CD4-positive, alpha-beta memory T cell (primary cell): Measurements from ENCODE around the gene NHERF2. TPM values are rescaled to one million over a fixed set of nuclear protein-coding genes. Genes with fewer than 3 reads are reported as not detected.

Experiments
- CTCF ChIA-PET: fragments of 350-600 bp; sonication (Branson Sonifier 250); formaldehyde crosslinking; loops from one replicate; lab custom pipeline; 2021; ENCODE audit warnings: inconsistent platforms; ENCODE audit not compliant: partially characterized antibody; lab: Charles Lee
- POLR2A ChIA-PET: fragments of 350-600 bp; sonication (Branson Sonifier 250); formaldehyde crosslinking; loops from one replicate; lab custom pipeline; 2021; ENCODE audit not compliant: partially characterized antibody; lab: Charles Lee
- DNase-seq, 5 donors: peaks; one replicate each; pipeline versions ENCODE4 v3.0.0 to v3.0.0-alpha.2; 2020 to 2022; ENCODE audit warnings: mixed read lengths in 1 of 5
- H3K27ac ChIP-seq: one replicate; pipeline ENCODE4 v1.7.0; 2013; ENCODE audit warnings: low read depth, low read length
- H3K27me3 ChIP-seq: 2 replicates; pipeline ENCODE4 v1.7.0; 2013; ENCODE audit warnings: mild to moderate bottlenecking, low read length, moderate library complexity; ENCODE audit not compliant: insufficient read depth
- H3K36me3 ChIP-seq: 2 replicates; pipeline ENCODE4 v1.7.0; 2013; ENCODE audit warnings: mild to moderate bottlenecking, low read length, moderate library complexity; ENCODE audit not compliant: insufficient read depth
- H3K4me1 ChIP-seq: 2 replicates; pipeline ENCODE4 v1.7.0; 2013; ENCODE audit warnings: mild to moderate bottlenecking, low read length, moderate library complexity; ENCODE audit not compliant: insufficient read depth
- H3K4me3 ChIP-seq, 2 donors: one replicate each; pipeline ENCODE4 v1.7.0; 2013; ENCODE audit warnings: low read length in 2 of 2, mild to moderate bottlenecking in 1 of 2
- H3K9me3 ChIP-seq, 2 donors: one replicate each; pipeline ENCODE4 v1.7.0; 2013; ENCODE audit warnings: low read length in 2 of 2, control low read depth in 1 of 2; ENCODE audit not compliant: control insufficient read depth in 1 of 2
- H3K27ac Mint-ChIP-seq, 7 donors: one replicate each; pipeline ENCODE4 v1.8.0; 2020 to 2021; ENCODE audit warnings: mixed read lengths in 7 of 7, mild to moderate bottlenecking in 6 of 7, inconsistent platforms in 3 of 7, moderate library complexity in 3 of 7
- H3K27me3 Mint-ChIP-seq, 2 donors: one replicate each; pipeline ENCODE4 v1.8.0; 2020 to 2021; ENCODE audit warnings: mixed read lengths in 2 of 2
- H3K36me3 Mint-ChIP-seq, 2 donors: one replicate each; pipeline ENCODE4 v1.8.0; 2020 to 2021; ENCODE audit warnings: mixed read lengths in 2 of 2, inconsistent platforms in 1 of 2, mild to moderate bottlenecking in 1 of 2
- H3K4me1 Mint-ChIP-seq, 4 donors: one replicate each; pipeline ENCODE4 v1.8.0; 2020 to 2021; ENCODE audit warnings: mixed read lengths in 4 of 4, mild to moderate bottlenecking in 1 of 4
- H3K4me3 Mint-ChIP-seq, 8 donors: one replicate each; pipeline ENCODE4 v1.8.0; 2020 to 2021; ENCODE audit warnings: mixed read lengths in 8 of 8, mild to moderate bottlenecking in 7 of 8, moderate library complexity in 6 of 8, inconsistent platforms in 3 of 8
- H3K9me3 Mint-ChIP-seq, 8 donors: one replicate each; pipeline ENCODE4 v1.8.0; 2020 to 2021; ENCODE audit warnings: mixed read lengths in 8 of 8, mild to moderate bottlenecking in 5 of 8, inconsistent platforms in 3 of 8, moderate library complexity in 1 of 8
- intact Hi-C: fragments of 100-400 bp; cut with micrococcal nuclease; formaldehyde crosslinking; loops from one replicate; pipeline ENCODE4 v1.15.1; 2023
- polyA plus RNA-seq, 2 donors: library from polyadenylated mRNA; unstranded; fragments of 300-500 nt; fragmentation: Illumina TruSeq; gene quantifications; one replicate each; pipeline ENCODE4 v1.2.3, GENCODE V29; 2021
- total RNA-seq, 2 experiments: library from RNA; stranded (reverse); gene quantifications; one replicate each; pipeline ENCODE4 v1.2.3, GENCODE V29; 2021

Gene NHERF2
- total and polyA plus RNA-seq, 4 experiments from 2014 or later: 0.16 to 2.1 (median 1.1) TPM

- no peaks in the 10 kb centered on the region for H3K27me3 Mint-ChIP-seq
- Histone ChIP-seq H3K36me3 (peaks cover 38% of the 10 kb centered on the region), H3K9me3 (no peaks in the 10 kb centered on the region), H3K4me1 (peaks cover 17% of the 10 kb centered on the region), H3K27ac (no peak overlapping the region), H3K27me3 (no peaks in the 10 kb centered on the region), H3K4me3 (no peak overlapping the region)
- ChIA-PET CTCF (interaction anchor here (4.9 kb wide), 1 partner anchor 138 kb away, joined by 44 read pairs; no protein-coding TSS in a partner anchor), POLR2A (no interaction called here)
- H3K4me3 Mint-ChIP-seq: no peak overlapping the region
- peaks cover 14 to 20% of the 10 kb centered on the region in 2 donors for H3K36me3 Mint-ChIP-seq
- peaks cover 5 to 24% (median 9%) of the 10 kb centered on the region in 4 donors for H3K4me1 Mint-ChIP-seq
- no peak overlapping the region for H3K27ac Mint-ChIP-seq
- no peaks in the 10 kb centered on the region for H3K9me3 Mint-ChIP-seq
- intact Hi-C loops: no loop called here
- DNase-seq: no peak
These were observed 25.0 kb upstream of the NHERF2 start for GRCh38 chr16:2001456-2002355.

GRCh38 chr16:2002406-2003230 lies 24.1 kb upstream of the NHERF2 start:
- H3K36me3 Mint-ChIP-seq: peaks cover 11 to 17% of the 10 kb centered on the region in 2 donors
- Histone ChIP-seq H3K36me3 (peaks cover 34% of the 10 kb centered on the region), H3K27ac (no peak overlapping the region), H3K4me3 (no peak overlapping the region), H3K9me3 (no peaks in the 10 kb centered on the region), H3K27me3 (no peaks in the 10 kb centered on the region), H3K4me1 (peaks cover 26% of the 10 kb centered on the region)
- H3K27ac Mint-ChIP-seq: peak overlapping the region in 1 of 7 donors; percentile 24
- H3K9me3 Mint-ChIP-seq: no peaks in the 10 kb centered on the region
- H3K27me3 Mint-ChIP-seq: no peaks in the 10 kb centered on the region
- CTCF ChIA-PET: interaction anchor here (1.0 to 4.9 kb wide), 12 partner anchors 8 to 152 kb away, joined by 3 to 44 read pairs (median 8); partner anchors contain the start of genes GFER, RNF151 and TRAF7
- no peak for DNase-seq
- intact Hi-C loops: no loop called here
- H3K4me1 Mint-ChIP-seq: peaks cover 7 to 33% (median 16%) of the 10 kb centered on the region in 4 donors
- no peak overlapping the region for H3K4me3 Mint-ChIP-seq
- POLR2A ChIA-PET: interaction anchor here (1.4 to 3.8 kb wide), 3 partner anchors 9 to 152 kb away, joined by 3 to 25 read pairs (median 14); partner anchors contain the start of gene TRAF7

- ChIA-PET POLR2A (interaction anchor here (0.9 to 3.8 kb wide), 6 partner anchors 10 to 176 kb away, joined by 3 to 25 read pairs (median 5); partner anchors contain the start of genes FAHD1, HAGH, RPS2 and TBL3), CTCF (interaction anchor here (0.6 to 4.9 kb wide), 17 partner anchors 9 to 548 kb away, joined by 3 to 44 read pairs (median 7); partner anchors contain the start of genes GFER, RNF151 and TRAF7)
- H3K4me3 Mint-ChIP-seq: no peak overlapping the region
- H3K9me3 Mint-ChIP-seq: no peaks in the 10 kb centered on the region
- no peak overlapping the region for H3K4me3 ChIP-seq
- intact Hi-C loops: no loop called here
- H3K27ac Mint-ChIP-seq: no peak overlapping the region
- H3K4me1 ChIP-seq: peaks cover 33% of the 10 kb centered on the region
- peaks cover 6 to 13% of the 10 kb centered on the region in 2 donors for H3K36me3 Mint-ChIP-seq
- no peaks in the 10 kb centered on the region for H3K9me3 ChIP-seq
- peaks cover 13 to 41% (median 22%) of the 10 kb centered on the region in 4 donors for H3K4me1 Mint-ChIP-seq
- DNase-seq: no peak
- peaks cover 34% of the 10 kb centered on the region for H3K36me3 ChIP-seq
- no peaks in the 10 kb centered on the region for H3K27me3 Mint-ChIP-seq
- no peaks in the 10 kb centered on the region for H3K27me3 ChIP-seq
- no peak overlapping the region for H3K27ac ChIP-seq
These were observed 23.4 kb upstream of the NHERF2 start for GRCh38 chr16:2003231-2003826.

GRCh38 chr16:2003827-2004641 lies 22.7 kb upstream of the NHERF2 start:
- H3K36me3 Mint-ChIP-seq: peaks cover 5 to 14% of the 10 kb centered on the region in 2 donors
- Histone ChIP-seq H3K27ac (no peak overlapping the region), H3K9me3 (no peaks in the 10 kb centered on the region), H3K36me3 (peaks cover 34% of the 10 kb centered on the region), H3K4me1 (peaks cover 40% of the 10 kb centered on the region), H3K4me3 (no peak overlapping the region), H3K27me3 (no peaks in the 10 kb centered on the region)
- DNase-seq: peak; percentile 82 to 87 (median 83)
- intact Hi-C loops: no loop called here
- no peaks in the 10 kb centered on the region for H3K27me3 Mint-ChIP-seq
- POLR2A ChIA-PET: interaction anchor here (0.9 to 3.8 kb wide), 8 partner anchors 10 to 177 kb away, joined by 3 to 25 read pairs (median 4); partner anchors contain the start of genes FAHD1, HAGH, NTHL1 and RPS2
- no peak overlapping the region for H3K27ac Mint-ChIP-seq
- H3K4me1 Mint-ChIP-seq: peaks cover 18 to 47% (median 27%) of the 10 kb centered on the region in 4 donors
- CTCF ChIA-PET: interaction anchor here (0.6 to 4.9 kb wide), 21 partner anchors 9 to 548 kb away, joined by 3 to 44 read pairs (median 6); partner anchors contain the start of genes GFER, RNF151 and TRAF7
- H3K4me3 Mint-ChIP-seq: peak overlapping the region in 1 of 8 donors; percentile 17
- no peaks in the 10 kb centered on the region for H3K9me3 Mint-ChIP-seq

- peaks cover 43% of the 10 kb centered on the region for H3K4me1 ChIP-seq
- no peak overlapping the region for H3K27ac Mint-ChIP-seq
- CTCF ChIA-PET: interaction anchor here (0.6 to 4.9 kb wide), 15 partner anchors 8 to 150 kb away, joined by 3 to 44 read pairs (median 6); partner anchors contain the start of genes GFER and TRAF7
- H3K9me3 Mint-ChIP-seq: no peaks in the 10 kb centered on the region
- peaks cover 32% of the 10 kb centered on the region for H3K36me3 ChIP-seq
- H3K9me3 ChIP-seq: no peaks in the 10 kb centered on the region
- DNase-seq: no peak
- H3K4me3 Mint-ChIP-seq: peak overlapping the region in 1 of 8 donors; percentile 36
- H3K4me3 ChIP-seq: no peak overlapping the region
- POLR2A ChIA-PET: interaction anchor here (0.6 to 3.8 kb wide), 7 partner anchors 11 to 406 kb away, joined by 3 to 25 read pairs (median 5); partner anchors contain the start of genes NTHL1, RPS2, TBL3 and TRAF7
- H3K4me1 Mint-ChIP-seq: peaks cover 18 to 47% (median 28%) of the 10 kb centered on the region in 4 donors
- intact Hi-C loops: loop anchor here (5.0 kb wide), 1 partner anchor 42 kb away; the partner anchor contains the start of genes NTHL1 and TSC2
- H3K36me3 Mint-ChIP-seq: peaks cover 5 to 14% of the 10 kb centered on the region in 2 donors
- no peaks in the 10 kb centered on the region for H3K27me3 ChIP-seq
- no peak overlapping the region for H3K27ac ChIP-seq
- no peaks in the 10 kb centered on the region for H3K27me3 Mint-ChIP-seq
These were observed 21.7 kb upstream of the NHERF2 start for GRCh38 chr16:2004795-2005517.
